DOHH2 (cell line): ENCODE data around the gene MUC5B.
"Not testable (repeated sequence)": the region's sequence is repeated elsewhere in the genome, so short reads cannot be mapped to it uniquely, and the experiment has no call there.

Experiments used
- EZH2phosphoT487 ChIP-seq: fragments of 200-600 bp; sonication (generic); IDR thresholded peaks from 2 replicates; pipeline ENCODE4 v1.6.1; 2017; ENCODE audit warnings: borderline replicate concordance, mild to moderate bottlenecking, antibody characterized with exemption, low read length, moderate library complexity, mixed read lengths
- TF ChIP-seq, protein P1 (sequence below): fragments of 200-600 bp; sonication (generic); IDR thresholded peaks from one replicate; pipeline ENCODE4 v1.5.1; 2014; ENCODE audit warnings: antibody characterized with exemption, mild to moderate bottlenecking, low read depth, low read length; ENCODE audit not compliant: poor library complexity, severe bottlenecking

- TF ChIP-seq, protein P1, sequence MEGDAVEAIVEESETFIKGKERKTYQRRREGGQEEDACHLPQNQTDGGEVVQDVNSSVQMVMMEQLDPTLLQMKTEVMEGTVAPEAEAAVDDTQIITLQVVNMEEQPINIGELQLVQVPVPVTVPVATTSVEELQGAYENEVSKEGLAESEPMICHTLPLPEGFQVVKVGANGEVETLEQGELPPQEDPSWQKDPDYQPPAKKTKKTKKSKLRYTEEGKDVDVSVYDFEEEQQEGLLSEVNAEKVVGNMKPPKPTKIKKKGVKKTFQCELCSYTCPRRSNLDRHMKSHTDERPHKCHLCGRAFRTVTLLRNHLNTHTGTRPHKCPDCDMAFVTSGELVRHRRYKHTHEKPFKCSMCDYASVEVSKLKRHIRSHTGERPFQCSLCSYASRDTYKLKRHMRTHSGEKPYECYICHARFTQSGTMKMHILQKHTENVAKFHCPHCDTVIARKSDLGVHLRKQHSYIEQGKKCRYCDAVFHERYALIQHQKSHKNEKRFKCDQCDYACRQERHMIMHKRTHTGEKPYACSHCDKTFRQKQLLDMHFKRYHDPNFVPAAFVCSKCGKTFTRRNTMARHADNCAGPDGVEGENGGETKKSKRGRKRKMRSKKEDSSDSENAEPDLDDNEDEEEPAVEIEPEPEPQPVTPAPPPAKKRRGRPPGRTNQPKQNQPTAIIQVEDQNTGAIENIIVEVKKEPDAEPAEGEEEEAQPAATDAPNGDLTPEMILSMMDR, result not testable (repeated sequence)
- TF ChIP-seq EZH2phosphoT487, result not testable (repeated sequence)
These were observed 21.7 kb downstream of the MUC5B start for GRCh38 chr11:1244557-1244956.
